Glutamatergic neuron (in vitro differentiated cells): ENCODE measurements around the gene SYMPK. TPM values are rescaled to one million over a fixed set of nuclear protein-coding genes. Genes with fewer than 3 reads are reported as not detected.
A peak's percentile ranks its signal among the peaks of the same experiment; 100 is the strongest.

Experiments used
- DNase-seq: peaks from one replicate; pipeline ENCODE4 v3.0.0; 2022
- H3K27ac Mint-ChIP-seq: one replicate; pipeline ENCODE4 v1.8.0; 2020; ENCODE audit warnings: mild to moderate bottlenecking, mixed read lengths, inconsistent platforms; ENCODE audit not compliant: unreplicated experiment
- H3K27me3 Mint-ChIP-seq: one replicate; pipeline ENCODE4 v1.8.0; 2020; ENCODE audit warnings: mild to moderate bottlenecking, moderate library complexity, mixed read lengths, inconsistent platforms; ENCODE audit not compliant: unreplicated experiment
- H3K36me3 Mint-ChIP-seq: one replicate; pipeline ENCODE4 v1.8.0; 2020; ENCODE audit warnings: mild to moderate bottlenecking, mixed read lengths, inconsistent platforms; ENCODE audit not compliant: unreplicated experiment
- H3K4me1 Mint-ChIP-seq: one replicate; pipeline ENCODE4 v1.8.0; 2020; ENCODE audit warnings: mild to moderate bottlenecking, low read depth, mixed read lengths, inconsistent platforms; ENCODE audit not compliant: unreplicated experiment
- H3K4me3 Mint-ChIP-seq: one replicate; pipeline ENCODE4 v1.8.0; 2020; ENCODE audit warnings: mild to moderate bottlenecking, mixed read lengths, inconsistent platforms; ENCODE audit not compliant: unreplicated experiment
- H3K9me3 Mint-ChIP-seq: one replicate; pipeline ENCODE4 v1.8.0; 2020; ENCODE audit warnings: mild to moderate bottlenecking, moderate library complexity, mixed read lengths, inconsistent platforms; ENCODE audit not compliant: unreplicated experiment
- CTCF ChIP-seq: fragments of 200-600 bp; sonication (generic); IDR thresholded peaks from one replicate; pipeline ENCODE4 v1.5.0; 2021; ENCODE audit not compliant: partially characterized antibody, unreplicated experiment
- total RNA-seq: library from RNA; stranded (reverse); fragmentation: NEBNext Ultra II Directional; extraction: Animal tissue kit (Norgen Biotek cat#: 25700); gene quantifications from one replicate; pipeline ENCODE4 v1.2.1, GENCODE V29; 2021; ENCODE audit not compliant: unreplicated experiment

SYMPK gene
- total RNA-seq, 1 donor from 2014 or later, result 78.1 TPM

GRCh38 chr19:45794627-45795026, 68.3 kb downstream of the SYMPK start:
- TF ChIP-seq CTCF, result no peak

GRCh38 chr19:45793876-45794275, 69.1 kb downstream of the SYMPK start:
- H3K27ac Mint-ChIP-seq, result no peak overlapping the region
- peaks cover 13% of the 10 kb centered on the region for H3K4me1 Mint-ChIP-seq
- peaks cover 9% of the 10 kb centered on the region for H3K27me3 Mint-ChIP-seq
- no peak for DNase-seq
- no peaks in the 10 kb centered on the region for H3K36me3 Mint-ChIP-seq
- H3K9me3 Mint-ChIP-seq, result peaks cover 8% of the 10 kb centered on the region
- no peak for TF ChIP-seq CTCF
- peak overlapping the region; percentile 56 for H3K4me3 Mint-ChIP-seq

More at GRCh38 chr19:45794627-45795026, 68.3 kb downstream of the SYMPK start:
- H3K27ac Mint-ChIP-seq, result no peak overlapping the region
- H3K27me3 Mint-ChIP-seq, result peaks cover 9% of the 10 kb centered on the region
- no peak overlapping the region for H3K4me3 Mint-ChIP-seq
- H3K4me1 Mint-ChIP-seq, result peaks cover 16% of the 10 kb centered on the region
- no peaks in the 10 kb centered on the region for H3K36me3 Mint-ChIP-seq
- peaks cover 8% of the 10 kb centered on the region for H3K9me3 Mint-ChIP-seq
- DNase-seq, result no peak

- no peak for DNase-seq
- peaks cover 9% of the 10 kb centered on the region for H3K27me3 Mint-ChIP-seq
- no peaks in the 10 kb centered on the region for H3K36me3 Mint-ChIP-seq
- peak overlapping the region; percentile 85 for H3K4me3 Mint-ChIP-seq
- peaks cover 12% of the 10 kb centered on the region for H3K4me1 Mint-ChIP-seq
- H3K27ac Mint-ChIP-seq, result peak overlapping the region; percentile 81
- TF ChIP-seq CTCF, result no peak
- peaks cover 8% of the 10 kb centered on the region for H3K9me3 Mint-ChIP-seq
Observed at GRCh38 chr19:45793178-45793564, 69.8 kb downstream of the SYMPK start.

DNA sequence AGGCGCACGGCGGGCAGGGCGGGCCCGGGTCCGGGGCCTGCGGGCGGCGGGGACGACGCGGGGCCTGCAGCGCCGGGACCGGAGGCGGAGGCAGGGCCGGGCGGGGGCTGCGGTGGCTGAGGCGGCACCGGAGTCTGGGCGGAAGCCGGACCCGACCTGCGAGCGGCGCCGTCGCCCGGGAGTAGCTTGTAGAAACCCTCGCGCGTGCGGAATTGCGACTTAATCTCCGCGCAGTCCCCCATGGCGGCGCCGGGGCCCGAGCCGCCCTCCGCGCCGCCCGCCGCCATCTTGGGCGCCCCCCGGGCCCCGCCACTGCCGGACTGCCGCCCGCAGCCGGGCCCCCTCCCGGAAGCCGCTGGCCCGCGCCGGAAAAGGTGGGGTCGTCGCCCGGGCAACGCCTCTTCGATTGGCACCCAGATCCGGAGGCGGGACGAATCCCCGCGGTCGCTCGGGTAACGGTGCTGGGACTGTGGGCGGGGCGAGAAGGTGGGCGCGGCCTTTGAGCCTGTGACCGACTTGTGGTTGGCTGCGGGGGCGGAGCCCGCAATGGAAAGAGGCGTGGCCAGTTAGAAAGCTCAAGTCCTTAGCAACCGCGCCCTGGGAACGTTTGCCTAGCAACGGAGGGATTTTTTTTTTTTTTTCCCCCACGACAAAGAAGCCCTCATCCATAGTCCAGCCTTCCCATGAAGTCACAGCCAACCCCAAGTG, 70.3 kb downstream of the SYMPK start, which contains the start of gene DMWD:
DMWD (minus strand) TSS at position 376 of the 708 bp plus-strand sequence; CDS start at position 287, 89 bp downstream.
- no peaks in the 10 kb centered on the region for H3K36me3 Mint-ChIP-seq
- peak; percentile 100 for DNase-seq
- H3K27me3 Mint-ChIP-seq, result peaks cover 7% of the 10 kb centered on the region
- peaks cover 12% of the 10 kb centered on the region for H3K4me1 Mint-ChIP-seq
- TF ChIP-seq CTCF, result no peak
- H3K27ac Mint-ChIP-seq, result peak within 1 kb of the TSS; percentile 87
- H3K9me3 Mint-ChIP-seq, result peaks cover 10% of the 10 kb centered on the region
- H3K4me3 Mint-ChIP-seq, result peak within 1 kb of the TSS; percentile 98

GRCh38 chr19:45791744-45792469, 71.0 kb downstream of the SYMPK start:
- Mint-ChIP-seq H3K36me3 (no peaks in the 10 kb centered on the region), H3K4me3 (peak overlapping the region; percentile 98), H3K27ac (peak overlapping the region; percentile 87), H3K27me3 (peaks cover 7% of the 10 kb centered on the region), H3K4me1 (peaks cover 12% of the 10 kb centered on the region), H3K9me3 (peaks cover 11% of the 10 kb centered on the region)
- TF ChIP-seq CTCF, result no peak
- DNase-seq, result no peak
